ENCODE results near the gene ARVCF.

ARVCF gene

GRCh38 chr22:20036084-20036482, 19.5 kb upstream of the ARVCF start:
- Histone ChIP-seq H3K9me3 (no peaks in the 10 kb centered on the region), H3K27me3 (no peaks in the 10 kb centered on the region), H3K27ac (no peak overlapping the region), H3K4me1 (peaks cover 0 to 27% (median 24%) of the 10 kb centered on the region in 4 donors), H3K4me3 (no peak overlapping the region), H3K36me3 (peaks cover 18 to 62% (median 51%) of the 10 kb centered on the region in 3 donors)
- DNase-seq = no peak
- TF ChIP-seq CTCF (IDR thresholded peaks at IDR 0.05) = no peak
- intact Hi-C loops (cut with DNase I; ENCODE audit: low total_unique reads) = no loop called here

- no peak for DNase-seq
- Histone ChIP-seq H3K36me3 (peaks cover 16 to 56% (median 46%) of the 10 kb centered on the region in 3 donors), H3K4me3 (no peak overlapping the region), H3K27ac (no peak overlapping the region), H3K27me3 (no peaks in the 10 kb centered on the region), H3K4me1 (peaks cover 0 to 27% (median 24%) of the 10 kb centered on the region in 4 donors), H3K9me3 (no peaks in the 10 kb centered on the region)
- TF ChIP-seq CTCF (IDR thresholded peaks at IDR 0.05) = no peak
- intact Hi-C loops (cut with DNase I; ENCODE audit: low total_unique reads) = no loop called here
Observed at GRCh38 chr22:20035375-20036083, 18.9 kb upstream of the ARVCF start.

GRCh38 chr22:20034143-20034542, 17.5 kb upstream of the ARVCF start:
- no peak overlapping the region for H3K4me3 ChIP-seq
- H3K27me3 ChIP-seq = no peaks in the 10 kb centered on the region
- TF ChIP-seq CTCF (IDR thresholded peaks at IDR 0.05) = no peak
- peaks cover 16 to 42% (median 34%) of the 10 kb centered on the region in 3 donors for H3K36me3 ChIP-seq
- intact Hi-C loops (cut with DNase I; ENCODE audit: low total_unique reads) = no loop called here
- no peak for DNase-seq
- H3K4me1 ChIP-seq = peaks cover 0 to 34% (median 30%) of the 10 kb centered on the region in 4 donors
- H3K27ac ChIP-seq = no peak overlapping the region
- no peaks in the 10 kb centered on the region for H3K9me3 ChIP-seq

- DNase-seq = peak in 1 of 2 donors; percentile 86
- Histone ChIP-seq H3K9me3 (no peaks in the 10 kb centered on the region), H3K27me3 (no peaks in the 10 kb centered on the region), H3K4me1 (peaks cover 0 to 39% (median 36%) of the 10 kb centered on the region in 4 donors), H3K4me3 (no peak overlapping the region), H3K27ac (peak overlapping the region; percentile 62 to 65), H3K36me3 (peaks cover 8 to 33% (median 26%) of the 10 kb centered on the region in 3 donors)
- TF ChIP-seq CTCF (IDR thresholded peaks at IDR 0.05) = no peak
- intact Hi-C loops (cut with DNase I; ENCODE audit: low total_unique reads) = no loop called here
Observed at GRCh38 chr22:20033045-20033706, 16.6 kb upstream of the ARVCF start.

DNA sequence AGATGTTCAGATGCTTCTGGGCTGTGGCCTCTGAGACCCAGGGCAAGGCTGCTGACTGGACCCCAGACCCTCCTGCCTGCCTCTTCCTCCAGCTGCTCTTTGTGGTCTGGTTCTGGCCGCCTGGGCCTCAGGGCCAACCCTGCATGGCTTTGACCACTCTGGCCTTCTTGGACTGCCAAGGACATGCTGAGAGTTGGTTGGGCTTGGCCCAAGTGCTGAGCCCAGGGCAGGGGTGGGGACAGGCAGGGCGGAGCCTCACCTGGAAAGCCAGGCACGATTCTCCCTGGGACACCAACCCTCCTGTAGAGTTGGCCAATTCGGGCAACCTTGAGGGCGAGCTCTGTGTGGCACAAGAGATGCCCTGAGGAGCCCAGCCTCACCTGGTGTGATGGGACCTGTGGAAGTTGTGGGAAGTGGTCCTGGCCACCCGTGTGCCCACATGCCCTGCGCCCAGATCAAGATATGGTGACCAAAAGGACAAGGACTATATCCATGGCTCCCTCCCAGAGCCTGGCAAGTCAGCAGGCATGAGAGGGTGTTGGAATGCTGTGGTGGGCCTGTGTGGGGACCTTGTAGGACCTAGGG, 15.9 kb upstream of the ARVCF start:
- H3K27me3 ChIP-seq = no peaks in the 10 kb centered on the region
- intact Hi-C loops (cut with DNase I; ENCODE audit: low total_unique reads) = no loop called here
- TF ChIP-seq CTCF (IDR thresholded peaks at IDR 0.05) = no peak
- peaks cover 5 to 26% (median 20%) of the 10 kb centered on the region in 3 donors for H3K36me3 ChIP-seq
- DNase-seq = no peak
- peaks cover 0 to 39% (median 36%) of the 10 kb centered on the region in 4 donors for H3K4me1 ChIP-seq
- peak overlapping the region; percentile 62 to 65 for H3K27ac ChIP-seq
- no peaks in the 10 kb centered on the region for H3K9me3 ChIP-seq
- no peak overlapping the region for H3K4me3 ChIP-seq
